ENCODE measurements around the gene C1orf116. TPM values are rescaled to one million over a fixed set of nuclear protein-coding genes. Genes with fewer than 3 reads are reported as not detected.

Gene C1orf116
- polyA plus RNA-seq, 1 donor (not counting 4 experiments of a cell fraction or from before 2014, with no cell fraction given), result 69.2 TPM

DNA sequence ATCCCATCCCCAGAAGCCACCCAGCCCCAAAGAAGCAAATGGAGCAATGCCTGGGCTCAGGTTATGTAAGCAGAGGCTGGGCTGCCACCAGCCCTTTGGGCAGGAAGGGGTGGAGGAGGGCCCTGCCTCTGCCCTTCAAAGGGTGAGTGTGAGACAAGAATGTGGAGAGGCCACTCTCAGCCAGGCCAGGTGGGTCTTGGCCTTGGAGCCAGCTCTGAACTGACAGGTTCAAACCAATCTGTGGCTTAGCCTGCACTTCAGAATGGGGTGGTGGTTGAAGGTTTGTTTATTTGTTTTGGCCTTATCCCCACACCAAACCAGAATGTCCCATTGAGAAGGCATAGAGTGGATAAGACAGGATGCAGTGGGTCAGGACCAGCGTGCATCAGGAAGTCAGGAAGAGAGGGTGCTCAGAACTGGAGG is 29.8 kb downstream of the C1orf116 start:
- Histone ChIP-seq H3K27ac (ENCODE audit: control insufficient read depth, insufficient read depth, low read length) (peak overlapping the region; percentile 58), H3K36me3 (ENCODE audit: control insufficient read depth in 2 of 2, extremely low read depth in 1 of 2, insufficient read depth in 2 of 2, low read length in 2 of 2) (no peaks in the 10 kb centered on the region), H3K4me1 (ENCODE audit: control insufficient read depth, extremely low read depth, insufficient read depth, low read length) (peaks cover 58% of the 10 kb centered on the region), H3K79me2 (ENCODE audit: control insufficient read depth, insufficient read depth, low read length) (no peaks in the 10 kb centered on the region), H3K4me3 (ENCODE audit: control insufficient read depth in 2 of 3, extremely low read depth in 1 of 3, insufficient read depth in 2 of 3, low read depth in 1 of 3, low read length in 3 of 3) (no peak overlapping the region), H2AFZ (ENCODE audit: control insufficient read depth, low read length) (peak overlapping the region; percentile 58), H3K27me3 (ENCODE audit: control insufficient read depth, extremely low read depth, insufficient read depth, low read length) (no peaks in the 10 kb centered on the region), H3K9me1 (ENCODE audit: control insufficient read depth, extremely low read depth, insufficient read depth, low read length) (no peaks in the 10 kb centered on the region), H3K9ac (ENCODE audit: control insufficient read depth, extremely low read depth, insufficient read depth, low read length) (no peak overlapping the region), H3K9me3 (ENCODE audit: control insufficient read depth, low read depth, low read length) (no peaks in the 10 kb centered on the region), H4K20me1 (ENCODE audit: control insufficient read depth, extremely low read depth, insufficient read depth, low read length) (no peaks in the 10 kb centered on the region), H3K4me2 (ENCODE audit: control insufficient read depth, extremely low read depth, insufficient read depth, low read depth, low read length) (peak overlapping the region; percentile 53)
- FAIRE-seq, result peak; percentile 63
- dilution Hi-C loops (cut with MboI; ENCODE audit: extremely low pct_ligation_motif_present, low sequenced_read_pairs), result no loop called here
- DNase-seq (ENCODE audit: low read depth, low spot score), result no peak
- TF ChIP-seq EZH2 (IDR thresholded peaks at IDR 0.05; ENCODE audit: low read length), result no peak

DNA sequence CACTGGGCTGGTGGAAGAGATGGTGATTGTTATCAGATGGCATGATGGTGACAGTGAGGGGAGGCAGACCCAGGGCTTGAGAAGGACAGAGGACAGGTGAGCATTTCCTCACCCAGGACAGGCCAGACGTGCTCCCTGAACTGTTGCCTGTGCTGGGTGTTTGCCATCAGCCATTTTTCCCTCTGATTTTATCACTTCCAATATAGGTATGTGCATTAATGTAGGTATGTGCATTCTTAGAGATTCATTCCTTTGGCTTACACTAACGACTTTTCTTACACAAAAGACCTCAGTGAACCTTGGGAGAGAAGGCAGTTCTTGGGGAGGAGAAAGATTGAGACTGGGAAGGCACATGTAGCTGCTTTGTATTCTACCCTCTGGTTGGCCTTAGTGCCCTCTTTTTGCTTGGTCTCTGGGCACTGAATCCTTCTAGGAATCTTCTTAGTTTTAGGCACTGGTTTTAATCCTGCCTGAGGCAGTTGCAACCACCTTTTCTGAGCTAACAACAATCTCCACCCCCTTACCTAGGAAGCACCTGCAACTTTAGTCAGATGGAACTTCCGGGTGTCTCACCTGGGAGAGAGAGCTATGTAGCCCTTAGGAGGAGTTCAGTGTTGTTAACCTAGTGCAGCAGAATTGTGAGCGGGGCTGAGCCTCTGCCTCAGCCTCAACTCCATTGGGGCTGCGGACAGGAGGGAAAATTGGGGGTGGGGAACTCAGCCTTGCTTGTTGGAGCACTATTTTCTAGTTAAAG is 30.9 kb downstream of the C1orf116 start:
- TF ChIP-seq, protein P1, sequence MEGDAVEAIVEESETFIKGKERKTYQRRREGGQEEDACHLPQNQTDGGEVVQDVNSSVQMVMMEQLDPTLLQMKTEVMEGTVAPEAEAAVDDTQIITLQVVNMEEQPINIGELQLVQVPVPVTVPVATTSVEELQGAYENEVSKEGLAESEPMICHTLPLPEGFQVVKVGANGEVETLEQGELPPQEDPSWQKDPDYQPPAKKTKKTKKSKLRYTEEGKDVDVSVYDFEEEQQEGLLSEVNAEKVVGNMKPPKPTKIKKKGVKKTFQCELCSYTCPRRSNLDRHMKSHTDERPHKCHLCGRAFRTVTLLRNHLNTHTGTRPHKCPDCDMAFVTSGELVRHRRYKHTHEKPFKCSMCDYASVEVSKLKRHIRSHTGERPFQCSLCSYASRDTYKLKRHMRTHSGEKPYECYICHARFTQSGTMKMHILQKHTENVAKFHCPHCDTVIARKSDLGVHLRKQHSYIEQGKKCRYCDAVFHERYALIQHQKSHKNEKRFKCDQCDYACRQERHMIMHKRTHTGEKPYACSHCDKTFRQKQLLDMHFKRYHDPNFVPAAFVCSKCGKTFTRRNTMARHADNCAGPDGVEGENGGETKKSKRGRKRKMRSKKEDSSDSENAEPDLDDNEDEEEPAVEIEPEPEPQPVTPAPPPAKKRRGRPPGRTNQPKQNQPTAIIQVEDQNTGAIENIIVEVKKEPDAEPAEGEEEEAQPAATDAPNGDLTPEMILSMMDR (optimal IDR thresholded peaks at IDR 0.05 in 1 of 3, IDR thresholded peaks at IDR 0.05 in 1 of 3, conservative IDR thresholded peaks at IDR 0.05 in 1 of 3; ENCODE audit: extremely low read depth in 1 of 3, insufficient read depth in 2 of 3, low read length in 3 of 3), result no peak
- TF ChIP-seq EZH2 (IDR thresholded peaks at IDR 0.05; ENCODE audit: low read length), result no peak
- H3K9me1 ChIP-seq (ENCODE audit: control insufficient read depth, extremely low read depth, insufficient read depth, low read length), result no peaks in the 10 kb centered on the region
- no peak overlapping the region for H3K4me3 ChIP-seq (ENCODE audit: control insufficient read depth in 2 of 3, extremely low read depth in 1 of 3, insufficient read depth in 2 of 3, low read depth in 1 of 3, low read length in 3 of 3)
- peak overlapping the region; percentile 37 for H3K27ac ChIP-seq (ENCODE audit: control insufficient read depth, insufficient read depth, low read length)
- no peak overlapping the region for H3K9ac ChIP-seq (ENCODE audit: control insufficient read depth, extremely low read depth, insufficient read depth, low read length)
- peak overlapping the region; percentile 53 for H3K4me2 ChIP-seq (ENCODE audit: control insufficient read depth, extremely low read depth, insufficient read depth, low read depth, low read length)
- H3K9me3 ChIP-seq (ENCODE audit: control insufficient read depth, low read depth, low read length), result no peaks in the 10 kb centered on the region
- FAIRE-seq (peak; percentile 93), DNase-seq (ENCODE audit: low read depth, low spot score) (no peak)
- no peaks in the 10 kb centered on the region for H3K27me3 ChIP-seq (ENCODE audit: control insufficient read depth, extremely low read depth, insufficient read depth, low read length)
- H3K36me3 ChIP-seq (ENCODE audit: control insufficient read depth in 2 of 2, extremely low read depth in 1 of 2, insufficient read depth in 2 of 2, low read length in 2 of 2), result no peaks in the 10 kb centered on the region
- peak overlapping the region; percentile 24 for H2AFZ ChIP-seq (ENCODE audit: control insufficient read depth, low read length)
- H3K79me2 ChIP-seq (ENCODE audit: control insufficient read depth, insufficient read depth, low read length), result no peaks in the 10 kb centered on the region
- peaks cover 51% of the 10 kb centered on the region for H3K4me1 ChIP-seq (ENCODE audit: control insufficient read depth, extremely low read depth, insufficient read depth, low read length)
- dilution Hi-C loops (cut with MboI; ENCODE audit: extremely low pct_ligation_motif_present, low sequenced_read_pairs), result no loop called here
- H4K20me1 ChIP-seq (ENCODE audit: control insufficient read depth, extremely low read depth, insufficient read depth, low read length), result no peaks in the 10 kb centered on the region
